OCI-LY7 (cell line): ENCODE data around the gene MIS18A. TPM values are rescaled to one million over a fixed set of nuclear protein-coding genes. Genes with fewer than 3 reads are reported as not detected.

Experiments
- BruUV-seq: library from RNA; stranded (reverse); fragments of 400-500 nt; replicated peaks from 2 replicates; lab custom pipeline; 2021; lab: Mats Ljungman, UMichigan
- CTCF ChIA-PET: fragments of 300-600 bp; sonication (Branson Sonifier 250); formaldehyde crosslinking; loops from one replicate; lab custom pipeline; 2022; ENCODE audit warnings: antibody characterized with exemption; ENCODE audit not compliant: unreplicated experiment; lab: Charles Lee
- POLR2A ChIA-PET: fragments of 300-600 bp; sonication (Branson Sonifier 250); formaldehyde crosslinking; loops from one replicate; lab custom pipeline; 2022; ENCODE audit warnings: antibody characterized with exemption; lab: Charles Lee
- DNase-seq: peaks from one replicate; pipeline ENCODE4 v3.0.0-alpha.2; 2015; ENCODE audit warnings: low spot score
- H2AFZ ChIP-seq: fragments of 200-600 bp; sonication (generic), shearing (Covaris generic); 2 replicates; pipeline ENCODE4 v1.6.1; 2014; ENCODE audit warnings: mild to moderate bottlenecking, antibody characterized with exemption, low read length, moderate library complexity
- H3K27ac ChIP-seq: fragments of 200-600 bp; sonication (generic); 2 replicates; pipeline ENCODE4 v1.5.1; 2014; ENCODE audit warnings: mixed run types, low read depth, mild to moderate bottlenecking, moderate library complexity, low read length, inconsistent platforms; ENCODE audit not compliant: poor library complexity, severe bottlenecking
- H3K36me3 ChIP-seq: fragments of 200-600 bp; sonication (generic); 2 replicates; pipeline ENCODE4 v1.6.1; 2014; ENCODE audit warnings: mild to moderate bottlenecking, antibody characterized with exemption, low read length, moderate library complexity, mixed read lengths; ENCODE audit not compliant: insufficient read depth
- H3K4me1 ChIP-seq: fragments of 200-600 bp; sonication (generic); 2 replicates; pipeline ENCODE4 v1.5.1; 2014; ENCODE audit warnings: mild to moderate bottlenecking, low read length; ENCODE audit not compliant: insufficient read depth, poor library complexity, severe bottlenecking
- H3K4me2 ChIP-seq: fragments of 200-600 bp; sonication (generic); 2 replicates; pipeline ENCODE4 v1.6.1; 2014; ENCODE audit warnings: mild to moderate bottlenecking, low read length
- H3K4me3 ChIP-seq: fragments of 200-600 bp; sonication (generic); 2 replicates; pipeline ENCODE4 v1.5.1; 2014; ENCODE audit warnings: mild to moderate bottlenecking, low read depth, low read length; ENCODE audit not compliant: poor library complexity, severe bottlenecking
- H3K79me2 ChIP-seq: fragments of 200-600 bp; sonication (generic); 2 replicates; pipeline ENCODE4 v1.6.1; 2016; ENCODE audit warnings: low read depth, mild to moderate bottlenecking, low read length, moderate library complexity, mixed read lengths; ENCODE audit not compliant: insufficient read depth
- H3K9me2 ChIP-seq: fragments of 200-600 bp; sonication (generic); 2 replicates; pipeline ENCODE4 v1.6.1; 2016; ENCODE audit warnings: mild to moderate bottlenecking, low read length, mixed read lengths; ENCODE audit not compliant: insufficient read depth
- H3K9me3 ChIP-seq: fragments of 200-600 bp; sonication (generic); 2 replicates; pipeline ENCODE4 v1.6.1; 2014; ENCODE audit warnings: mild to moderate bottlenecking, mixed run types, low read length, mixed read lengths
- H4K20me1 ChIP-seq: fragments of 200-600 bp; sonication (generic); 2 replicates; pipeline ENCODE4 v1.6.1; 2014; ENCODE audit warnings: mild to moderate bottlenecking, antibody characterized with exemption, low read length, moderate library complexity, mixed read lengths; ENCODE audit not compliant: insufficient read depth
- CTCF ChIP-seq: fragments of 200-600 bp; sonication (generic); conservative IDR thresholded peaks from 2 replicates; pipeline ENCODE4 v1.5.1; 2014; ENCODE audit warnings: mild to moderate bottlenecking, antibody characterized with exemption, low read length, moderate library complexity, mixed read lengths
- EZH2phosphoT487 ChIP-seq: fragments of 200-600 bp; sonication (generic); IDR thresholded peaks from 2 replicates; pipeline ENCODE4 v1.6.1; 2018; ENCODE audit warnings: low read depth, borderline replicate concordance, mild to moderate bottlenecking, mixed run types, antibody characterized with exemption, low read length, moderate library complexity, mixed read lengths
- intact Hi-C: fragments of 100-400 bp; cut with micrococcal nuclease; formaldehyde crosslinking; loops from one replicate; pipeline ENCODE4 v1.10.0; 2022; ENCODE audit not compliant: unreplicated experiment
- total RNA-seq, 2 experiments: library from RNA; depleted of rRNA in 1 of 2; stranded (reverse); fragments of >200 nt in 1 of 2; shearing (Covaris generic) in 1 of 2; gene quantifications; 2 replicates each; pipeline ENCODE4 v1.2.3, GENCODE V29; 2014 to 2022

MIS18A gene
- total RNA-seq, 2 experiments from 2014 or later, result 25.2 to 53.0 TPM

- TF ChIP-seq CTCF (no peak), EZH2phosphoT487 (no peak)
- Histone ChIP-seq H3K27ac (no peak overlapping the region), H3K79me2 (no peaks in the 10 kb centered on the region), H3K9me2 (no peaks in the 10 kb centered on the region), H3K4me3 (no peak overlapping the region), H3K4me1 (no peaks in the 10 kb centered on the region), H3K4me2 (no peak overlapping the region), H3K36me3 (no peaks in the 10 kb centered on the region), H3K9me3 (no peaks in the 10 kb centered on the region), H4K20me1 (no peaks in the 10 kb centered on the region), H2AFZ (no peak overlapping the region)
- ChIA-PET CTCF (no interaction called here), POLR2A (no interaction called here)
- no peak for DNase-seq
- intact Hi-C loops, result no loop called here
- no TSS peak for BruUV-seq
Measured at GRCh38 chr21:32246571-32247140, 32.2 kb downstream of the MIS18A start.

GRCh38 chr21:32245971-32246370 is 32.9 kb downstream of the MIS18A start:
- Histone ChIP-seq H3K9me2 (no peaks in the 10 kb centered on the region), H3K27ac (no peak overlapping the region), H2AFZ (no peak overlapping the region), H4K20me1 (no peaks in the 10 kb centered on the region), H3K79me2 (no peaks in the 10 kb centered on the region), H3K9me3 (no peaks in the 10 kb centered on the region), H3K4me1 (no peaks in the 10 kb centered on the region), H3K4me2 (no peak overlapping the region), H3K4me3 (no peak overlapping the region), H3K36me3 (no peaks in the 10 kb centered on the region)
- no TSS peak for BruUV-seq
- ChIA-PET CTCF (no interaction called here), POLR2A (no interaction called here)
- TF ChIP-seq CTCF, result no peak
- no peak for TF ChIP-seq EZH2phosphoT487
- DNase-seq, result no peak
- intact Hi-C loops, result no loop called here

- no peak overlapping the region for H3K4me2 ChIP-seq
- no peak overlapping the region for H2AFZ ChIP-seq
- TF ChIP-seq EZH2phosphoT487 (no peak), CTCF (no peak)
- no peak overlapping the region for H3K27ac ChIP-seq
- CTCF ChIA-PET, result no interaction called here
- no peaks in the 10 kb centered on the region for H3K9me3 ChIP-seq
- no peaks in the 10 kb centered on the region for H3K36me3 ChIP-seq
- DNase-seq, result no peak
- POLR2A ChIA-PET, result interaction anchor here (0.6 kb wide), 1 partner anchor 8 kb away, joined by 3 read pairs; no protein-coding TSS in a partner anchor
- intact Hi-C loops, result no loop called here
- no peaks in the 10 kb centered on the region for H3K79me2 ChIP-seq
- H3K4me1 ChIP-seq, result no peaks in the 10 kb centered on the region
- BruUV-seq, result no TSS peak
- no peaks in the 10 kb centered on the region for H4K20me1 ChIP-seq
- H3K4me3 ChIP-seq, result no peak overlapping the region
- H3K9me2 ChIP-seq, result no peaks in the 10 kb centered on the region
Measured at GRCh38 chr21:32240851-32241687, 37.8 kb downstream of the MIS18A start.
